Measurements from ENCODE around the gene CIB2.
"Not testable (repeated sequence)": the region's sequence is repeated elsewhere in the genome, so short reads cannot be mapped to it uniquely, and the experiment has no call there.

The CIB2 gene

GRCh38 chr15:78131295-78132061 is at the start of gene CIB2:
TSS of gene CIB2 (minus strand) at chr15:78131445. CDS start at chr15:78131215, 230 bp downstream.
- peak; percentile 64 for DNase-seq (ENCODE audit: low read depth)

DNA sequence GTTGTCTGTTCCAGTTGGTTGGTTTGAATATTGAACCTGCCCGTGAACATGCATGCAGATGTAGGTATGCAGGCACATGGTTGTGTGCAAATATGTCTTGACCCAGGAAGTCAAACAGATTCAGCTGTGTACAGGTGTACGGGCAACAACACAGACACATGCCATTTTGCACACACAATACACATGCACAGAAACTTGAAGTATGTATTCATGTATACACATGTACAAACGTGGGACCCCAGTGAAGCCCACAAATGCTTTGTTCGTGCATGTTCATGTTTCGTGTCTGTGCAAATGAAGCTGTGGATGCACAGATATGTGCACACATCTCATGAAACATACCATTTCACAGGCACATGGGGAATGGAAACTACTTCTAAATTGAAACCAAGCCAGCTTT is 48.7 kb upstream of the CIB2 start:
- DNase-seq (ENCODE audit: low read depth) = no peak

GRCh38 chr15:78179286-78179840 is 48.1 kb upstream of the CIB2 start:
- DNase-seq (ENCODE audit: low read depth) = no peak

- DNase-seq (ENCODE audit: low read depth) = no peak
Measured at GRCh38 chr15:78178064-78178463, 46.8 kb upstream of the CIB2 start.

- DNase-seq (ENCODE audit: low read depth) = no peak
Measured at GRCh38 chr15:78177447-78177873, 46.2 kb upstream of the CIB2 start.

DNA sequence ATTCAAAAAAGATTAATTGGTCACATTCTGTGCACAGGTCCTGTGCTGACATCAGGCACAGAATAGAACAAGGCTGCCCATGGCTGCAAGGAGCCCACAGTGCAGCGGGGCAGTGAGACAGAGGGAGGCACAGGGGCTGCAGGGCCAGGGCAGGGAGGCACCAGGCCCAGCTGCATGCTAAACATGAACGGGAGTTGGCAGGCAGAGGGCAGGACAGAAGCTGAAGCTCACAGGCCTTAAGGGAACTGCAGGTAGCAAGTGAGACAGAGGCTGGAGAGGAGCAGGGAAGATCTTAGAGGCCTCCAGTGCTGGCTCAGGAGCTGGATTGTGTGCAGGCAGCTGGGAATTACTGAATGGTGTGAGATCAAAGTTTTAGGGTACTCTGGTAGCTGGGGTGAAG is 44.1 kb upstream of the CIB2 start:
- no peak for DNase-seq (ENCODE audit: low read depth)

GRCh38 chr15:78174401-78174800 is 43.2 kb upstream of the CIB2 start:
- DNase-seq (ENCODE audit: low read depth) = no peak

GRCh38 chr15:78171864-78172472 is 40.7 kb upstream of the CIB2 start:
- no peak for DNase-seq (ENCODE audit: low read depth)

DNA sequence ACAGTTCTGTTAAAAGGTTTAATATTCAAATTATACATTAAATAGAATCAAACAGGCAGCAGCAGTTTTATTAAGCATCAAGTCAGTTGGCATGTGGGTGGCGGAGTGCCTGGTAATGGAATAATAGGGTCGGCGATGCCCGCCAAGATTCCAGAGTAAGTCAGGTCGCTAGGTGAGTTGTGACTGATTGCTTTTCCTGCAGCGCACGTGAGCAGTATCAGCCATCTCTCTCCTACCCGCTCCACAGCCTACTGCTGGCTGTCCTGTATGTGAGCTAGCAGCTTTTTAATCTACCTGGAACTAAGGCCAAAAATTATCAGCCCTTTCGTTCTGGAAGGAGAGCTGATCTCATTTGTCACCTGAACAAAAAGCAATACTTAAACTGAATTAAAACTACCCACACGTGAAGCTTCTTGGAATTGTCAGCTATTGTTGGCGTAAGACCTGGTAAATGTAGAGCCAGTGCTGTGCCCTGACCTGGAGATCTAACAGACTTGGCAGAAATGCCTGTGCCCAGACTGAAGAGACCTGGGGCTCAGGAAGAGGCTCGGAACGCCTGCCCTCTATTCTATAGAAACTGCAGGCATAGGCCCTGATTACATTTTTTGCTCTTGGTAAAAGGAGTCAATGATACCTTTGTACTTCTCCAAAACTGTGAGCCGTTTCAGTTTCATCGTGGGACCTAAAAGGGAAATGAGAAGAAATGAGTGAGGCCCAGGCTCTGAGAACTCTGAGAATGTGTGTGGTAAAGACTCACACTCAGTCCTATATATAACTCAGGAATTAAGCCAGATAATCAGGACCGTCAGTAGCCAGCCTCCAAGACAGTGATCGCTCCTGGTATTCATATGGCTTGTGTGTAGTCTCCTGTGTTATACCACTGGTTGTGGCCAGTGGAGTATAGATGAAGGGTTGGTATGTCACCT is 39.9 kb upstream of the CIB2 start:
- no peak for DNase-seq (ENCODE audit: low read depth)

DNA sequence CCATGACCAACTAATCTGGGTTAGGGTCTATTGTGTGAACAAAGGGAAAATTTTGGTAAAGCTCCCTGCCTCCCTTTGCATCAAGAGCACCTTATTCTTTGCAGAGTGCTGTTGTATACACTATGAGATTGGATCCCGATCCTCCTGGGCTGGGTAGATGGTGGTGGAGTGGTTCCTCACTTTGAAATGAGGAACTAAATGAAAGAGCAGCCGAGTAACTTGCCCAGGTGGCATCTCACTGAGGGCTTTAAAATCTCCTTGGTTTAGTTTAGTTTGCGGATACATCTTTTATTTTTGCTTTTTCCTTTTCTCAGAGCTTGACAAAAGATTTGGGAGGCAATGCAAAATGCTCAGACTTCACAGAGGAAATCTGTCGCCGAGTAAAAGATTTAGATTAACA is 37.4 kb upstream of the CIB2 start:
- no peak for DNase-seq (ENCODE audit: low read depth)

DNA sequence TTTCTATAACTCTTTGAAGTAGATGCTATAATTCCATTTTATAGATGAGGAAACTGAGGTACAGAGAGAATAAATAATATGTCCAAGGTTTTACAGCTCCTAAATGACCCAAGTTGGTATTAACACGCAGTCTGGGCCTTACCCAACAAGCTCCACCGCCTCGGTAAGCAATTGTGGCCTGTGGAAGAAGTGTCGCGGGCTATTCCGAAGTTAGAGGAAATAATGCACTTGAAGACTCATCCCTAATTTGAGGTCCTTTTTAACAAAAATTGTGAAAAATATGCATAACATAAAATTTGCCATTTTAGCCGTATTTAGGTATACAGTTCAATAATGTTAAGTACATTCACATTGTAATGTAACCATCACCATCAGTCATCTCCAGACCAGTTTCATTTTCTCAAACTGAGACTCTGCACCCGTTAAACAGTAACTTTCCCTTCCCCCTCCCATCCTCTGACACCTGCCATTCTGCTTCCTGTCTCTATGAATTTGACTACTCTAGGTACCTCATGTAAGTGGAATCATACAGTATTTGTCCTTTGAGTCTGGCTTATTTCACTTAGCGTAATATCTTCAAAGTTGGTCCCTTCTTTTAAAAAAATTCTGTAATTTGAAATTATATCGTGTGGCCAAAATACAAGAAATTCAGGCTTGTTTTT is 36.1 kb upstream of the CIB2 start:
- no peak for DNase-seq (ENCODE audit: low read depth)

DNA sequence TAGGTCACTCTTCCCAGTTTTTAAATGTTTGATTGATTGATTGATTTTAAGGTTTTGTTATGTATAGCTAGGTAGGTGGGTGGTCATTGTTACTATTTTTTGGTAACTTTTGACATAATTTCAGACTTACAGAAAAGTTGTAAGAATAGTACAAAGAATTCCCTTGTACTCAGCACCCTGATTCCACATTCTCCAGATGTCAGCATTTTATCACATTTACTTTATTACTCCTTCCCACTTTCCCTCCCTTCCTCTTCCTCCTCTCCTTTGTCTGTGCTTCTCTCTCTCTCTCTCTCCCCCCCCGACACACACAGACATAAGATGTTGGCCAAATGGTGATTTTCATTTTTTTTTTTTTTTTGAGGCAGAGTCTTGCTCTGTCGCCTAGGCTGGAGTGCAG is 32.8 kb upstream of the CIB2 start:
- DNase-seq (ENCODE audit: low read depth) = no peak

GRCh38 chr15:78162038-78162437 is 30.8 kb upstream of the CIB2 start:
- DNase-seq (ENCODE audit: low read depth) = no peak

GRCh38 chr15:78159395-78159794 is 28.1 kb upstream of the CIB2 start:
- no peak for DNase-seq (ENCODE audit: low read depth)

DNA sequence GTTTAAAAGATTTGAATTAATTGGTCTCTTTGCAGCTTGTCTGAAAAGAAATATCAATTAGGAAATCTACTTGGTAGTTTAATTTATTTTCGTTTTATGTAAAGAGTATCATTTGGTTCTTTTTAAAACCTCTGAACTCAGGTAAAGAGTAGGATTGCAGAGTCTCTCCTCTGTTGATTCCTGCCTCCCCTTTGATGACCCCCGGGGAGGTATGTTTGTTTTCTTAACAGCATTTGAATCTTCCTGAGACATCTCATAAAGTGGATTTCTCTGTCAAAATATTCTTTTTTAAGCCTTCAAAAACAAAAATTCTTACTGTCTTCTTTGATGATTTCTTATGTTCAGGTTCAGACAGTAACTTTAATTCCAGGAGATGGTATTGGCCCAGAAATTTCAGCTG is 26.0 kb upstream of the CIB2 start:
- no peak for DNase-seq (ENCODE audit: low read depth)

GRCh38 chr15:78156653-78157052 is 25.4 kb upstream of the CIB2 start:
- DNase-seq (ENCODE audit: low read depth) = no peak

- DNase-seq (ENCODE audit: low read depth) = no peak
Measured at GRCh38 chr15:78155355-78155939, 24.2 kb upstream of the CIB2 start.

GRCh38 chr15:78154955-78155354 is 23.7 kb upstream of the CIB2 start:
- DNase-seq (ENCODE audit: low read depth) = no peak

DNA sequence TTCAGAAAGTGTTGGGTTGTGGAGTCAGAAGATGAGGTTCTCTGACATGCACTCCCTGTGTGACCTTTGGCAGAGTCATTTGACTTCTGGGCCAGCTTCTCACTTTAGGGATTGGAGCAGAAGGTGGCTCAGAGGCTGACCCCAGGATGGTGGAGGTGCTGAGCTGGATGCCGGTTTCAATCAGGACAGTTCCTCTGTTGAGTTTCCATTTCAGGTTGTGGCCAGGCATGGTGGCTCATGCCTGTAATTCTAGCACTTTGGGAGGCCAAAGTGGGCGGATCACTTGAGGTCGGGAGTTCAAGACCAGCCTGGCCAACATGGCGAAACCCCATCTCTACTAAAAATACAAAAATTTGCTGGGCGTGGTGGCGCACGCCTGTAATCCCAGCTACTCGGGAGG is 19.8 kb upstream of the CIB2 start:
- not testable (repeated sequence) for DNase-seq (ENCODE audit: low read depth)

- no peak for DNase-seq (ENCODE audit: low read depth)
Measured at GRCh38 chr15:78149805-78150751, 18.8 kb upstream of the CIB2 start.

Measured in activated gamma-delta T cell treated with anti-CD3 and anti-CD28 coated beads, Interleukin-2, amount 50 U/mL, for 16 hours (primary cell).